Activated naive CD4-positive, alpha-beta T cell treated with anti-CD3 and anti-CD28 coated beads, Interleukin-2, amount 50 U/mL, for 16 hours (primary cell): Measurements from ENCODE around the gene CD1B.
"Not testable (repeated sequence)": the region's sequence is repeated elsewhere in the genome, so short reads cannot be mapped to it uniquely, and the experiment has no call there.

Experiments
- DNase-seq: peaks from one replicate; pipeline ENCODE4 v3.0.0-alpha.2; 2020

The CD1B gene

DNA sequence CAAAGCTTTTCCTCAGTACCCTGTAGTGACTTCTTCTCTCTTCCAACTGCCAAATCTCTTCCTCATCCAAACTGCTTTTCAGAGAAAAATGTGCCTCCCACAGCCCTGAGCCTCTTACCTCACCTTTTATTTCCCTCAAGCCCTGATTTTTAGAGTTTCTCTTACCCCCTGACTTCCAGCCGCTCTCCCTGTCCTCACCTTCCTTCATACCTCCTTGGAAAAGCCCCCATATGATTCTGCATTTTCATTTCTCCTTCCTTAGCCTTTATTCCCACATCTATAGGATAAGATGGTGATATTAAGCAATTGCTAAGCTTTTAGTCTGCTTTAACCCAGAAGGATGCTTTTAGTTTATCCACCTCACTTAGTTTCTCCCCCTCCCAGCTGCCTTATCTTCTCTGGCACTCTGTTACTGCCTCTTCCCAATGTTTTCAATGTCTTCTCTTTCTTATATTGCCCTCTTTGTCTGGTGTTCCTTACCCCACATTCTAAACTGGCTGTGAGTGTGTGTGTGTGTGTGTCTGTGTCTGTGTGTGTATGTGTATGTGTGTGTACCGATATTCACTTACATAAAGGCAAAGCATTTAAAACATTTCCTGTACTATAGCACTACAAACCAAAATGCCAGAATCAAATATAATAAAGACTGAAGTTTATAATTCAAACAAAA is at the start of gene CD1B:
TSS of gene CD1B (minus strand) at position 51 of the 670 bp plus-strand sequence. CDS start 108 bp downstream, outside the sequence.
- no peak for DNase-seq

DNA sequence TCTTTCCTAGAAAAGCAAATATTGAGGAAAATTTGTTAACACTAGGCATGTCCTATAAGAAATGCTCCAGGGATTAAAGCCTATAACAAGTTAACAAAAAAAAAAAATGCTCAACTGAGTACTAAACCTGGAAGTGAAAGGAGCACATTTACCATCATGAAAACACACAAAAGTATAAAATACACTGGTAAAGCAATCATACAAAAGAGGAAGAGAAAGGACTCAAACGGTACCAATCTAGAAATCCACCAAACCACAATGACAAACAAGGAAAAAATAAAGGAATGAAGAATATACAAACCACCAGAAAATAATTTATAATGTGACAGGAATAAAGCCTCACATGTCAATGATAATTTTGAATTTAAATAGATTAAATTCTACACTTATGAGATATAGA is 43.5 kb upstream of the CD1B start:
- no peak for DNase-seq

DNA sequence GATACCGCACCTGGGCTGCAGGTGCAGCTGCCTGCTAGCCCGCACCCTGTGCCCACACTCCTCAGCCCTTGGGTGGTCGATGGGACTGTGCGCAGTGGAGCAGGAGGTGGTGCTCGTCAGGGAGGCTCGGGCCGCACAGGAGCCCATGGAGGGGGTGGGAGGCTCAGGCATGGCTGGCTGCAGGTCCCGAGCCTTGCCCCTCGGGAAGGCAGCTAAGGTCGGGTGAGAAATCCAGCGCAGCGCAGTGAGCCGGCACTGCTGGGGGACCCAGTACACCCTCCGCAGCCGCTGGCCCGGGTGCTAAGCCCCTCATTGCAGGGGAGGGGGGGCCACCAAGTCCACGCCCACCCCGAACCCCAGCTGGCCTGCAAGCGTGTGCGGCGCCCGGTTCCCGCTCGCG is 42.8 kb upstream of the CD1B start:
- DNase-seq = not testable (repeated sequence)

DNA sequence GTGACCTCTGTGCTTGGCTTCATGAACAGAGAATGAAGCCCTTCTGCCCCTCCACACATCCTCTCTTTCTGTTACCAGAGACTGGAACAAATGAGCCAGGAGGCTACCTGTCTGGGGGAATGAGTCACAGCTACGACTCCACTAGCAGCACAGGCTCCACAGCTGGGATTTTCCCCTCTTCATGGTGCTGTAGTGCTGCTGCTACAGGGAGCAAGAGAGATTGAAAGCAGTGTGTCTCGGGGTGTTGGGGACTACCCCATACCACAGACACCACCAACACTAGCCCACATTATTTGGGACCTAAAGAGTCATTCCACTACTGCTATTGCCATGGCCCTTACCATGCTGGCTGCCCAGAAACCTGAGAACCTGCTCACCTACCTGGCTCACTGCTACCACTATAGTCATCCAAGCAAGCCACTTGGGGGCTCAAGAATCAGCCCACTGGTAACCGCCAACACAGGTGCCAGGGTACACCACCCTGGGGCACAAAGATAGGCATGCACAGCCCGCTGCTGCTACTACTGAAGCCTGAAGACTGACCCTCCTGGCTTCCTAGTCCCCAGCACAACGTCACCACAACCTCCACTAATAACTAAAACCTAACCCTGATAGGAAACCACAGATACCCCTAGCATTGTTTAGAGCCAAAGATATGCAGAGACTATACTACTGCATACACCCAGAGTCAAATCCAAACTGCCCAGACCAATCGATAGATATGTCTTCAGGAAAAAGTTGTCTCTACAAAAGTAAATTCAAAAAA is 40.0 kb upstream of the CD1B start:
- no peak for DNase-seq

DNA sequence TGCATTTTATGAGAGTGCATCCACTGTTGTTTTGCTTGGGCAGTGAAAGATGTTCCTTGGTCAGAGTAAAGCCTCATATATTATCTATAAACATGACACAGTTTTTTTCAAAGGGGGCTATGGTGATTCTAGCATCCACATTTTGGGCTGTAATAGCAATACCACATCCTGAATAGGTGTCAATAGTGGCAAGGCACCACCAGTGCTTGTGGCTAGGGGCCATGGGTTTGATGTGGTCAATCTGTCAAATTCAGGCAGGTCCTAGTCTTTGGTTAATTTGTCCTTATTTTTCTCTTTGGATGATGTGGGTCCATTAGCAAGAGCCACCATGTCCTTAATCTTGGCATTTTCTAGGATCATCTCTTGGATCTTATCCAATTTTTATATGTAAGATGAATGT is 35.5 kb upstream of the CD1B start:
- DNase-seq = no peak

DNA sequence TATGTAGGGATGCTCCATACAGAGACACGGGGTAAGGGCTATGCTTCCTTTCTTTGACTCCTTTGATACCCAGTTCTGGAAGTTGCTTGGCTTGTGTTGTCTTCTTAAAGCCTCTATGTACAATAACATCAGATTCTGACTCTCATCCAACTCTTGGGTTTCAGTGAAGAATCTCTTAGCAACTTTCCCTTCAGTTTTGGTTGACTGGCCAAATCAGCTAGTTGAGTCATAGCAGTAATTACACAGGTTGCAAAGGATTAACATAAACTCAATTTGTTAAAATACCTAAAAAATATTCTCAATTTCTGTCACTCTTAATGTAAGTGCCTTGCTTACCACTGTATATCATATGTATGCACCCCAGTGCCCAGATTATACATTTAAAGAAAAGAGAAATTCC is 31.6 kb upstream of the CD1B start:
- DNase-seq = no peak

DNA sequence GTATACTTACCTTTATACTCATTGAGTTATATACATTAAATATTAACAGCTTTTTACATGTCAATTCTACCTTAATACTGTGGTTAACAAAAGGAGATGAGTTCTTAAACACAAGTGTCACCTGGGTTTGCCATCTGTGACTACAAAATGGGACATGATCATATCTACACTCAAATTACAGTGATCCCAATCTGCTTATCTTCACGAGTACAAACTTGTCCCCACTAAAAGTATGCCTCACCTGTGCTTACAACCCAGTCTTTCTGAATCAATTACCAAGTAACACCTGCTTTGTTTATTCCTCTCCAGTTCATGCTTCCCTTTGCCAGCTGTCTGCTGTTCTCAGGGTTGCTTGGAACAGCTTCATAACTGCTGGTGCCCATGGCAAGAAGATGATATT is 31.2 kb upstream of the CD1B start:
- no peak for DNase-seq

DNA sequence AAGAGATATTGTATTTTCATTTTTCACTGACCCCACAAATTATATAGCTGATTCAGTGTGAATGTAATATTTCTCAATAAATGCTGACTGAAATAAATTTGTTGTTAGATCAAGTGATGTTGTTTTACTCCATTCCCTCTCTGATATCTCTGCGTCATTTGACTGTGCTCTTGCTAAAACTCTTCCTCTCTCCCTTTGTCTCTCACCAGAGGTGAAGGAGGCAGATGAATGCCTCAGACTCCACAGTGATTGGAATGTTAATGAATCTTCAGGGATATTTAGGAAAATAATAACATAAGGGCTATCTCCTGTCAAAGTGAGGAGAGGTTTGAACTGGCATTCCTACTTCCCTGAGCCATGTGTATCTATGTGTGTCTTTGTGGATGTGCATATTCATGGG is 26.1 kb upstream of the CD1B start:
- DNase-seq = no peak

DNA sequence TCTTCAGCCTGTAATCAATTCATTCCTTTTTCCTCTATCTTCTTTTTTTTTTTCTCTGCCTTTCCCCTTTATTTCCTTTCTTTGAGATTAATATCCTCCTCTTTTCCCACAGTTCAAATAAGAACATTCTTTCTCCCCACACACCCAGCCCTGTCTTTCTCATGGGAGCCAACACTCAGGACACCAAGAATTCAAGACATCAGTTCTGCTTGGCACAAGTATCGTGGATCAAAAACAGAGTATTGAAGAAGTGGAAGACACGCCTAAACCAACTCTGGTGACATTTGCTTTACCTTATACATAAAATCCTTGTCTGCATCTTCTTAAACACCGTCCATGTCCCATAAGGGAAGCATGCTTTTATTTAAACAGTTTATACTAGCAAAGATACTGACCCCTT is 25.3 kb upstream of the CD1B start:
- DNase-seq = no peak

DNA sequence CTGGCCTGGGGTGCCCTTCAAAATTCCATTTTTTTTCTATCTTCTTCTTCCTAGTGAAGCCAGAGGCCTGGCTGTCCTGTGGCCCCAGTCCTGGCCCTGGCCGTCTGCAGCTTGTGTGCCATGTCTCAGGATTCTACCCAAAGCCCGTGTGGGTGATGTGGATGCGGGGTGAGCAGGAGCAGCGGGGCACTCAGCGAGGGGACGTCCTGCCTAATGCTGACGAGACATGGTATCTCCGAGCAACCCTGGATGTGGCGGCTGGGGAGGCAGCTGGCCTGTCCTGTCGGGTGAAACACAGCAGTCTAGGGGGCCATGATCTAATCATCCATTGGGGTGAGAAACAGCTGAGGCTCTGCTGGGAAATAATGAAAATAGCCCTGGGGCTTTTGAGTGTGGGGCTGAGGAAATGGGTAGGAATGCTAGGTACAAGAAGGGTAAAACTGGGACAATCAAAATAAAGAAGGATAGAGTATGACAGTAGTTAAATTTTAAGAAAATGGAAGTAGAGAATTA is 24.5 kb upstream of the CD1B start:
- DNase-seq = no peak

DNA sequence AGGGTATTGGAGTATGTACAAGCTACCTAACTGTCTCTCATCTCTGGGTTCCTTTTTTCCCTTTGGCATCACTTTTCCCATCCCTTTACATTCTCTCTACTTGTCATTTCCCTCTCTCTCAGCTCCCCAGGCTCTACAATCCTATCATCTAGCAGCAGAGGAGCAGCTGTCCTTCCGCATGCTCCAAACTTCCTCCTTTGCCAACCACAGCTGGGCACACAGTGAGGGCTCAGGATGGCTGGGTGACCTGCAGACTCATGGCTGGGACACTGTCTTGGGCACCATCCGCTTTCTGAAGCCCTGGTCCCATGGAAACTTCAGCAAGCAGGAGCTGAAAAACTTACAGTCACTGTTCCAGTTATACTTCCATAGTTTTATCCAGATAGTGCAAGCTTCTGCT is 22.9 kb upstream of the CD1B start:
- no peak for DNase-seq

DNA sequence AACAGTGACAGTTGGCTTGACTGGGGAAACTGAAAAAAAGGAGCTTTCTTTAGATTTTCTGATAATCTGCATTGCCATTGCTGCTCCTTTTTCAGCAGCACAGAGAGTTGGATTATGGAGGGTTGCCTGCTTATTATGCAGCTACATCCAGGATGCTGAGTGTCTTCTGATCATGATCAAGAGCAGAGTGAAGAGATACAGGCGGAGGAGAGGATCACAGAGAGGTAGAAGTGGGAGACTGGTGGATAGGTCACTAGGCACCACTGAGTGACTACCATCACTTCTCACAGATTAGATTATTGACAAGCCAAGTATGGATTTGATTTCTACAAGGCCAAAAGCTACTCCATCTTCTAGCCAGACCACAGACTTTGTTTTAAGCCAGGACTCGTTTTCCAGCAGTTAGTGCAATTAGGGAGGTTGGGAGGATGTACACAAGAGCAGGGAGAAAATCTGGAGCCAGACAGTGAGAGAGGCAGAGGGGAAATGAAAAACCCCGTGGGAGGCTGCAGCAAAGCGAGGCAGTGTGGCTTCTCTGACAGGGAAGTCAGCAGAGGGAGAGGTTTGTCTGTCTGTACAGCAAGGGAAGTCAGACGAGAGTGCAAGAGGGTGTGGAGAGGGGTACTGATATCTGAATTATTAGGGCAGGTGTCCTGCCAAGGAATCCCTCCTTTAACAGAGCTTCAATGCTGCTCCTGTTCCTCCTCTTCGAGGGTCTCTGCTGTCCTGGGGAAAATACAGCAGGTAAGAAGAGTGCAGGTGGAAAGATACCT is 22.2 kb upstream of the CD1B start, which contains the start of gene CD1E:
TSS of gene CD1E (plus strand) at position 592 of the 773 bp plus-strand sequence. CDS start at position 687, 95 bp downstream.
- DNase-seq = no peak

DNA sequence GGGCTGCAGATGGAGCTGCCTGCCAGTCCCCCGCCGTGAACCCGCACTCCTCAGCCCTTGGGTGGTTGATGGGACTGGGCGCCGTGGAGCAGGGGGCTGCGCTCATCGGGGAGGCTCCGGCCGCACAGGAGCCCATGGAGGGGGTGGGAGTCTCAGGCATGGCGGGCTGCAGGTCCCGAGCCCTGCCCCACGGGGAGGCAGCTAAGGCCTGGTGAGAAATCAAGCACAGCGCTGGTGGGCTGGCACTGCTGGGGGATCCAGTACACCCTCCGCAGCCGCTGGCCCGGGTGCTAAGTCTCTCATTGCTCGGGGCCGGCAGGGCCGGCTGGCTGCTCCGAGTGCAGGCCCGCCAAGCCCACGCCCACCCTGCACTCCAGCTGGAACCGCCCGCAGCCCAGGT is 17.6 kb upstream of the CD1B start:
- not testable (repeated sequence) for DNase-seq

DNA sequence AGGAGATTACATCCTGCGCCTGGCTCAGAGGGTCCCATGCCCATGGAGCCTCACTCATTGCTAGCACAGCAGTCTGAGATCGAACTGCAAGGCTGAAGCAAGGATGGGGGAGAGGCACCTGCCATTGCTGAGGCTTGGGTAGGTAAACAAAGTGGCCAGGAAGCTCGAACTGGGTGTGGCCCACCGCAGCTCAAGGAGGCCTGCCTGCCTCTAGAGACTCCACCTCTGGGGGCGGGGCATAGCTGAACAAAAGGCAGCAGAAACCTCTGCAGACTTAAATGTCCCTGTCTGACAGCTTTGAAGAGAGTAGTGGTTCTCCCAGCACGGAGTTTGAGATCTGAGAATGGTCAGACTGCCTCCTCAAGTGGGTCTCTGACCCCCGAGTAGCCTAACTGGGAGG is 5.1 kb upstream of the CD1B start:
- DNase-seq = not testable (repeated sequence)

DNA sequence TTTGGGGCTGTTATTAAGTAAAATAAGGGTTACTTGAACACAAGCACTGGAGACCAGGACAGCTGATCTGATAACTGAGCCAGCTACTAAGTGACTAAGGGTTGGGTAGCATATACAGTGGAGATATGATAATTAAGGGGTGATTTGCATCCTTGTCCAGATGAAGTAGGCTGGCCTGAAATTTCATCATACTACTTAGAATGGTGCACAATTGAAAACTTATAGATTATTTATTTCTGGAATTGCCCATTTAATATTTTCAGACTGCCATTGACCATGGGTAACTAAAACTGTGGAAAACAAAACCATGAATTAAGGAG is 3.8 kb upstream of the CD1B start:
- no peak for DNase-seq

DNA sequence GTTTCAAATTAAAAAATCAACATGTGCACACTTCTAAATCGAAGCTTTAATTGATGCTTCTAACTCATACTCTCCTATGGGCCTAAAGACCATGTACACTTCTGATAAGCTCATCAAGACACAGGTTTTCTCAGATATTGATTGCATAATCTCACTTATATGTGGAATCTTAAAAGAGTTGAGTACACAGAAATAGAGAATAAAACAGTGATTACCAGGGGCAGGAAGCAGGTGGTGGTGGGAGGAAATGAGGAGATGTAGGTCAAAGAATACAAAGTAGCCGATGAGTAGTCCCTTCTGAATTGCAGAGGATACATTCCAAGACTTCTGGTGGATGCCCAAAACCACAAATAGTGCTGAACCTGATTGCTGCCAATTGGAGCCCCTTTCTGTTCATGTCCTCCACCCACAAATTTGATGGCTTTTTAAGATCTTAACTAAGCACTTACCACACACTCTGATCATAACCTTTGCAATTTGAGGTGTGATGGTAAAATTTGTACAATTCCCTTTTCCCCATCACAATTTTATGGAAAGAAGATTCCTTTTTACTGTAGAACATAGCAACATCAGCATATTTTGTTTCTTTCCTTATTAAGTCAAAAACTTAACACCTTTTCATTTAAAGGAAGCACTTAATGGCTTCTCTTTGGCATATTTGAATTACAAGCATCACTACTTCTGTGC is 3.3 kb upstream of the CD1B start:
- DNase-seq = no peak

DNA sequence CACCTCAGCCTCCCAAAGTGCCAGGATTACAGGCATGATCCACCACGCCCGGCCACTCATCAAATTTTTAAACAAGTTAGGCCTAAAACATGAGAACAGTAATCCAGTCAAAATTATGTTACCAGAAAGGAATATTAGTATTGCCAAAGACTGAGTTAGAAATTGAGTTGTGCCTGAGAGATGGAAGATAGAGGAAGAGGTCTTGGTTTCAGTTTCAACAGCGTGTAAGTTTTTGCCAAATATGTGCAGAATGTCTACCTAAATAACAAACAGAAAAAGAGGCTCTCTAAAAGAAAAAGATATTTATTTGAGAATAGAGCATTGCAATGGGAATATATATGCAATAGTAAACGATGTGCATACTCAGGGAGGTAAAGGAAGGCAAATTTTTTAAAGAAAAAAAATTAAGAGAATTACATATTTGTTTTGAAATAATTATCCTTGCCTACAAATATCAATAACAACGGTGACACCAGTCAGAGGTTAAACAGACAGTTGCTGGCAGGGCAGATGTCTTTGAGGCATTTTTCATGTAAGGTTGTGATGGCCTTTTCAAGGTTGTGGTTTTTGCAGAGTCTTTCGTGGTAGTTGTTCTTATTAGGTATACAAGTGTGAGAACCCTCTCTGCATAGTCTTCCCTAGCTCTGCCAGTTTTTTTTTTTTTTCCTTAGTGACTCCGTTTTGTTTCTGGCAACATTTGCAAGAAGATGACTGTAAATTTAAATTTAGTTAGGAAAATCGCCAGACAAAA is 2.2 kb upstream of the CD1B start:
- no peak for DNase-seq

DNA sequence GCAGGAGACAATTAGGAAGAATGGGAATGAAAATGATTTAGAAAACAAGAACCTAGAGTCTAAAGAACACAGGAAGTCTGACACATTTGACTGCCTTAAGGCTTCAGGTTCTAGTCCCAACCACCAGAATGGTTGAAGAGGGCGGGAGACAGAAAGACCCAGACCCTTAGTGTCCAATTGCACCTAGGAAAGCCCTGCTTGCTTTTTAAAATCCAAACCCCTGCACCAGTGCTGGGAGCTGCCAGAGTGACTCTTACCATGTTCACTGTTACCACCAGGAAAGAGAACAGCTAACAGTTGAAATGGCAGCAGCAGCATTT is 265 bp downstream of the CD1B start:
- no peak for DNase-seq

DNA sequence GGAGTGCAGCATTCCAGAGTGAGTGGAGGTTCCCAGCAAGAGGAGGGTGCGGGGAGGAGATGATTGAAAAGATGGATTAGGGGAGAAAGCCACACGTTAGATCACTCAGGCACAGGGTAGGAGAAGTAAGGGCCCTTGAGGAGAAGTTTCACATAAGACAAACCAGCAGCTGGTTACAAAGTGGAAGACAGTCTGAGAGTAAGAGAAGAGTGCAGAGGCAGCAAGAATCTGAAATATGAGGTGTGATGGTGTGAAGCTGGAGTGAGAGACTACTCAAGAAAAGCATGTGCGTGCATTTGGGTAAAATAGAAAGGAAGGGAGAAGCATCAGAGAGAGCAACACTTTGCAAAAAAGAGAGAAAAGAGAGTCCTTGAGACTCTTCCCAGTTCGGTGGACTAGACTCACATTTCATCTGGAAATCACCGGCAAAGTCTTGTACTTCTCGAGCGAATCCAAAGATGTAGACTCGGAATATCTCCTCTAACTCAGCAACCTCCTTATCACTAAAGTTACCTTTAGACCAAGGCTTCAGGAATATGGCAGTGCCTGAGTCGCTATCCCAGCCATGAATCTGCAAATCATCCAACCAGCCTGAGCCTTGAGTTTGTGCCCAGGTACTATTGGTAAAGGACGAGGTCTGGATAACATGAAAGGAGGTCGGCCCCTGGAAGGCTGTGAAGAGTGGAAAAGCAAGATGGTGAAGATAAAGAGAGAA is 783 bp downstream of the CD1B start:
- no peak for DNase-seq

DNA sequence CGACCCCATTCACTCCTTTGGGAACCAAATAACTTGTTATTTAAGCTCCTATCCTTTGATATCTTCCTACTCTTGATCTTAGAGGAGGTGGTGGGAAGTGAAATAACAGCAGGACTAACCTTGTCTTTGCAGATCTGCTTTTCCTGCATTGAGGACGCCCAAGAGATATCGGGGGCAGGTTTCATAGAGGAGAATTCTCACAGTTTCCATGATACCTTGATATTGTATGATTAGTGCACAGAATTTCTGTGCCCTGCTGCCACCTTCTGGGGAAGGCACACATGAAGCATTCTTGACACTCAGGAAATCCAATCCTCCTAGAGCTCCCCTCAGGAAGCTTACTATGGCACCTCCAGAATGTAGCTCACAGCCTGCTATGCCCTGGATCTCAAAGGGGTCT is 1.6 kb downstream of the CD1B start:
- DNase-seq = no peak

DNA sequence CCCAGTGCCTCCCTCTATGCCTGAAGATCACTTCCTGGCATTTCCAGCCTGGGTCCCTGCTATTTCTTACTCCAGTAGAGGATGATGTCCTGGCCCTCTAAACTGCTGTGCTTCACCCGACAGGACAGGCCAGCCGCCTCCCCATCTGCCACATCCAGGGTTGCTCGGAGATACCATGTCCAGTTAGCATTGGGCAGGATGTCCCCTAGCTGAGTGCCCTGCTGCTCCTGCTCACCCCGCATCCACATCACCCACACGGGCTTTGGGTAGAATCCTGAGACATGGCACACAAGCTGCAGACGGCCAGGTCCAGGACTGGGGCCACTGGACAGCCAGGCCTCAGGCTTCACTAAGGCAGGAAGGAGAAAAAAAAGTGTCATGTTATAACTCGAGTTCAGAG is 2.0 kb downstream of the CD1B start:
- DNase-seq = no peak

DNA sequence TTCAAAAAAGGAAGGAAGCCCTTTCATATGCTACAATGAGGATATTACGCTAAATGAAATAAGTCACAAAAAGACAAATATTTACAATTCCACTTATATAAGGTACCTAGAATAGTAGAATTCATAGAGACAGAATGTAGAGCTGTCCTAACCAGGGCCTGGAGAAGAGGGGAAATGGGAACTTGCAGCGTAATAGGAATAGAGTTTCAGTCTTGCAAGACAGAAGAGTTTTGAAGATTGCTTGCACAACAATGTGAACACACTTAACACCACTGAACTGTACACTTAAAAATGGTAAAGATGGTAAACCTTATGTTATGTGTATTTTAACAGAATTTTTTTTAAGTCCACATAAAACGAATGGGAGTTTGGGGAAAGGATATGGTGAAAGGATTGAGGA is 2.9 kb downstream of the CD1B start:
- DNase-seq = no peak
